Activated CD4-positive, alpha-beta T cell treated with anti-CD3 and anti-CD28 coated beads, Interleukin-2, amount 10 ng/mL, durations not matched to agents 7 days and 5 days (primary cell): ENCODE measurements around the gene SIRPA. TPM values are rescaled to one million over a fixed set of nuclear protein-coding genes. Genes with fewer than 3 reads are reported as not detected.

Experiments used
- CTCF ChIA-PET: fragments of 350-600 bp; sonication (Branson Sonifier 250); formaldehyde crosslinking; loops from one replicate; lab custom pipeline; 2021; ENCODE audit warnings: antibody characterized with exemption; lab: Charles Lee
- POLR2A ChIA-PET: fragments of 350-600 bp; sonication (Branson Sonifier 250); formaldehyde crosslinking; loops from one replicate; lab custom pipeline; 2021; ENCODE audit warnings: antibody characterized with exemption; lab: Charles Lee
- DNase-seq: peaks from one replicate; pipeline ENCODE4 v3.0.0-alpha.2; 2020
- H3K27ac Mint-ChIP-seq: one replicate; pipeline ENCODE4 v1.8.0; 2021; ENCODE audit warnings: mild to moderate bottlenecking, moderate library complexity, mixed read lengths
- H3K27me3 Mint-ChIP-seq: one replicate; pipeline ENCODE4 v1.8.0; 2021; ENCODE audit warnings: mixed read lengths
- H3K36me3 Mint-ChIP-seq: one replicate; pipeline ENCODE4 v1.8.0; 2021; ENCODE audit warnings: low read depth, mixed read lengths
- H3K4me1 Mint-ChIP-seq: one replicate; pipeline ENCODE4 v1.8.0; 2021; ENCODE audit warnings: mixed read lengths
- H3K4me3 Mint-ChIP-seq: one replicate; pipeline ENCODE4 v1.8.0; 2021; ENCODE audit warnings: mild to moderate bottlenecking, moderate library complexity, mixed read lengths
- H3K9me3 Mint-ChIP-seq: one replicate; pipeline ENCODE4 v1.8.0; 2021; ENCODE audit warnings: mixed read lengths
- total RNA-seq, 2 experiments: library from RNA; stranded (reverse); gene quantifications; one replicate each; pipeline ENCODE4 v1.2.3, GENCODE V29; 2021

Gene SIRPA
- total RNA-seq, 2 experiments from 2014 or later, result not detected

DNA sequence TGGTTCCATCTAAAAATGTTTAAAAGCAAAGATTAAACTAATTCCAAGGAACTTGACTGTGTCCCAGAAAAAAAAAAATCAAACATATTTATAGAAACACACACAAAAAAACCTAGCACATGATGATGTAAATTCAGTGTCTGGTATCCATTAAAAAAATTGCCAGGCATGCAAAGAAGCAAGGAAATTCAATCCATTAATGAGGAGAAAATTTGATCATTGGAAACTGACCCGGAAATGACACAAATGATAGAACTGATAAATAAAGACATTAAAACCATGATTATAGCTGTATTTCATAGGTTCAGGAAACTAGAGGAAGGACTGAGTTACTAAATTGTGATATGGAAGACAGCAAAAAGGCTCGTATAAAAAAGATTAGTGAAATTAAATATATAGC is 63.9 kb downstream of the SIRPA start:
- ChIA-PET POLR2A (no interaction called here), CTCF (no interaction called here)
- no peak for DNase-seq

DNA sequence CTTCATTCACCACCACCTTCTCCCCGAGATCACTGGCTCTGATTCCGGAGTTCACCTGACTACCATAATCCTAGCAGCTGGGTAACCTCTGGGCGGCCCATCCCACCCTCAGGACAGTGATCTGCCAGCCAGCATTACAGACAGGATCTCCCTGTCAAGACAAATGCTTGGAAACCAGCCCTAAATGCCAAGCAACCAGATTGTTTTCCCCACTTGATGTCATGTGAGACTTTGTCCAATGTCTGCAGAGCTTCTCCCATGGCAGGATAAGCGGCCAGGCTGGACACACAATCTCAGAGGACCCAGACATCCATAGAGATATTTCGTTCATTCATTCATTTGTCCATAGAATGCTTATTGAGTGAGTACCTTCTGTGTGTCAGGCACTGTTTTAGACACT is 66.2 kb downstream of the SIRPA start:
- ChIA-PET CTCF (no interaction called here), POLR2A (no interaction called here)
- Mint-ChIP-seq H3K9me3 (no peaks in the 10 kb centered on the region), H3K36me3 (no peaks in the 10 kb centered on the region), H3K27ac (no peak overlapping the region), H3K27me3 (peaks cover 16% of the 10 kb centered on the region), H3K4me1 (peaks cover 8% of the 10 kb centered on the region), H3K4me3 (no peak overlapping the region)
- DNase-seq, result no peak

More for the DNA sequence above, 63.9 kb downstream of the SIRPA start:
- Mint-ChIP-seq H3K27ac (no peak overlapping the region), H3K9me3 (no peaks in the 10 kb centered on the region), H3K36me3 (no peaks in the 10 kb centered on the region), H3K27me3 (peaks cover 17% of the 10 kb centered on the region), H3K4me1 (no peaks in the 10 kb centered on the region), H3K4me3 (no peak overlapping the region)

DNA sequence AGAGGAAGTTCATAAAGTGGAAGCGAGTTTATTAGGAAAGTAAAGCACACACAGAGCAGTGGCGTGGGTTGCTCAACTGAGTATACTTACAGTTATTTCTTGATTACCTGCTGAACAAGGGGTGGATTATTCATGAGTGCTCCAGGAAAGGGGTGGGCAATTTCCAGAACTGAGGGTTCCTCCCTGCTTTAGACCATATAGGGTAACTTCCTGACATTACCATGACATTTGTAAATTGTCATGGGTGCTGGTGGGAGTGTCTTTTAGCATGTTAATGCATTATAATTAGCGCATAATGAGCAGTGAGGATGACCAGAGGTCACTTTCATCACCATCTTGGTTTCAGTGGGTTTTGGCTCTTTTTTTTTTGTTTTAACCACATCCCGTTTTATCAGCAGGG is 68.9 kb downstream of the SIRPA start:
- Mint-ChIP-seq H3K4me1 (peaks cover 8% of the 10 kb centered on the region), H3K27me3 (peaks cover 19% of the 10 kb centered on the region), H3K27ac (no peak overlapping the region), H3K4me3 (no peak overlapping the region), H3K9me3 (no peaks in the 10 kb centered on the region), H3K36me3 (no peaks in the 10 kb centered on the region)
- ChIA-PET POLR2A (no interaction called here), CTCF (no interaction called here)
- no peak for DNase-seq

DNA sequence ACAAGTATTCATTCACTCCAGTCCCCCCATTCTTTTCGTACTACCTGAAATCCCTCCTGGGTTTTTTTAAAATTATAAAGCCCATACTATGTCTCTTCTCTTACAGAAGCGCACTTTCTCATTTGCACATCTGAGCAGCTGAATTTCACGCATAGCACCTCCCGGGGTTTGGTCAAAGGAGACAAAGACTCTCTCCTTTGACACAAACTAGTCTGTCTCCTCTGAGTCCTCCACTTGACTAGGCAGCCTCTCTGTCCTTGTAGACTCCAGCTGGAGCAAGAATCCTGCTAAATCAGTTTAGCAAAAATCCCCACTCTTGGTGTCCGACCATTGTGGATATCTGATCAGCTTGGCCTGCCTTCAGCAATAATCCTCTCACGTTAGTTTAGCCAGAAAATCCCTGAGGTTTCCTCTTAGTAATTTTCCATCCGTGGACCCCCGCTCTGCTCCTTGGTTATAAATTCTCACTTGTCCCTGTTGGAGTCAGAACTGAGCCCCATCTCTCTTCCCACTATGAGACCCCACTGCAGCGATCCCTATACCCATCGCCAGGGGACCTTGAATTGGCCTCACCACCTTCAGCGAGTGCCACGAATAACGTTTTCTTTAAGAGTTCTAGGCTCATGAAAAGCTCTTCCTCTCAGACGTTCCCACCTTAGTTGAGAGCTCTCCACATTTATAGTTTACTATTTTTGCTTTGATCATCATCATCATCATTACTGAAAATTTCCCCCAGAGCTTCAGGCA is 69.6 kb downstream of the SIRPA start:
- POLR2A ChIA-PET, result no interaction called here
- H3K4me3 Mint-ChIP-seq, result peak overlapping the region; percentile 8
- H3K27ac Mint-ChIP-seq, result no peak overlapping the region
- no peaks in the 10 kb centered on the region for H3K36me3 Mint-ChIP-seq
- H3K27me3 Mint-ChIP-seq, result peaks cover 18% of the 10 kb centered on the region
- CTCF ChIA-PET, result interaction anchor here (0.6 to 1.2 kb wide), 3 partner anchors 30 to 534 kb away, joined by 3 to 6 read pairs (median 3); no protein-coding TSS in a partner anchor
- H3K4me1 Mint-ChIP-seq, result peaks cover 8% of the 10 kb centered on the region
- no peak for DNase-seq
- no peaks in the 10 kb centered on the region for H3K9me3 Mint-ChIP-seq

DNA sequence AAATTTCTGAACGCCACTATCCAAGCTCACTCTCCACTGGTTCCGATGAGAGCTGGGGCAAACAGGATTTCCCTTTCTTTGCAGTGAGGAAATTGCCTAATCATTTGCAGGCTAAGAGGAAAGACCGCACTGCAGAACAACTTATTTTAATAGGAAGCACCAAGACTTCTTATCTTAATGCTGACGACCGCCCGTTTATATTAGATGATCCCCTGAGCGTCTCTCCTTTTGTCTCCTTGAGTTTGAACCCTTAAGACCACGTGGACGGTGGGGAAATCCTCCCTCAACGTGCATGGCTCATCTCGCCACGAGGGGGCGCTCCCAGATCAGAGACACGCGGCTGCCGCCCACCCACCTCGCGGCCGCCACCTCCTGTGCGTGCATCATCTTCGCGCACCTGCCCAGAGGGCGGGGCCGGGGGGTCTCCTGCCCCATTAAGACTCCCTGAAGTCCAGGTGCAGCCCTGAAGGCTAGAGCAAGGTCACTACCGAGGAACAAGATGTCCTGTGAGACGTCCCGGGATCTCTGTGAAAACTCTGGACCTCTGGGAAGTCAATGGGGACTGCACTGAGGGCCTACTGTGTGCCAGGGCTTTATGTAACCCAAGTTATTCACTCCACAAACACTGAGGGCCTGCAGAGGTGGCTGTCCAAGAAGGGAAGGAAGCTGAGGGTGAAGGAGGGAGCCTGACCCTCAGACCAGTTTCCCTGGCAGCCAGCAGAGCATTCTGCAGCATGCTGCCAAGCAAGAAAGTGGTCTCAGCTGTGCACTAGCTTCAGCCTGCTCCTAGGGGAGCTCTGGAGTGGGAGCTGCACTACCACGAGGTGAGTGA is 70.5 kb downstream of the SIRPA start:
- Mint-ChIP-seq H3K9me3 (no peaks in the 10 kb centered on the region), H3K36me3 (no peaks in the 10 kb centered on the region), H3K4me1 (peaks cover 8% of the 10 kb centered on the region), H3K4me3 (peak overlapping the region; percentile 8), H3K27ac (no peak overlapping the region), H3K27me3 (peaks cover 18% of the 10 kb centered on the region)
- ChIA-PET POLR2A (no interaction called here), CTCF (interaction anchor here (0.6 to 1.2 kb wide), 3 partner anchors 31 to 533 kb away, joined by 3 to 6 read pairs (median 3); no protein-coding TSS in a partner anchor)
- peak; percentile 71 for DNase-seq

DNA sequence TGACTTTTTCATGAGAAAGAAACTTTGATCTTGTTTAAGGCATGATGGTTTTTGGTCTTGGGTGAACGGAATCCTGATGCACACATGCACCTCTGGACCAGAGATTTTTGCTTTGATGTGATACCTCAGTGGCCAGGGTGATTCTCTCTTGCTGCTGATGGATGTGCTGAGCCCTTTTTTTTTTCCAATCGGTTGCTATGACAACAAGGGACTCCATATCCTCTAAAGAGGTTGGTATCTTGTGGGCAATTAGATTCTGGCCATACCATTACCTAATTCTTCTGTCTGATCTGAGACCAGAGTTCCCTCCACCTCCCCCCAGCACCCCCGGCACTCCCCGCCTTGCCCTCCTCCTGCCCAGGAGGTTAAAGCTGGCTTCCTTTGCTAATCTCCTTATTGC is 73.8 kb downstream of the SIRPA start:
- H3K9me3 Mint-ChIP-seq, result no peaks in the 10 kb centered on the region
- DNase-seq, result no peak
- H3K4me3 Mint-ChIP-seq, result no peak overlapping the region
- ChIA-PET POLR2A (no interaction called here), CTCF (no interaction called here)
- peaks cover 8% of the 10 kb centered on the region for H3K4me1 Mint-ChIP-seq
- H3K36me3 Mint-ChIP-seq, result no peaks in the 10 kb centered on the region
- H3K27me3 Mint-ChIP-seq, result peaks cover 7% of the 10 kb centered on the region
- no peak overlapping the region for H3K27ac Mint-ChIP-seq

DNA sequence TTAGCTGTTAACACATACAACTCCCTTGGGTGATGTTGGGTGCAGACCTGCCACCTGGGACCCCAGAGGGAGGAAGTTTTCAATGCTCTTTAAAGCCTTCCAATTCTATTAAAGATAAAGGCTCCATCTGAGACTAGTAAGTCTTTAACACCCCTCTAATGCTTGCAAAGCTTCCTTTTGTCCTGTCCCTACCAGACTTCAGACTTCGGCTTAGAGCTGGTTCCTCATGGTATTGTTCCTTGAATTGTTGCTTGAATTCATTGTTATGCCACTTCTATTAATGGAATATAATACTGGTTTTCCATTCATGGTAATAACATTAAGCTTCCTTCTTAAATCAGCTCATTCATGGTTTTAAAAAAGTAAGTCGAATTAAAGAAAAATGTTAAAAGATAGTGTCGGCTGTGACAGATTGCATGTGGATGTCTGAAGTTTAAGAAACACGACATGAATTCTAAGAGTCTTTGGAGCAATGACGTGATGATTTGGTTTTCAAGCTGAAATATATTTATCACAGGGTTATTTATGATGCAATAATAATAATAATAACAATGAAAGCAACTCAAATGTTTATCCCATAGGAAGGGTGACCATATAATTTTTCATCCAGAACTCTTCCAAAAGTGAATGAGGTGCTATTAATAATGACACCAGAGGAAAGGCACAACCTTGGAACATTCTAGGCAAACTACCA is 76.8 kb downstream of the SIRPA start:
- H3K27ac Mint-ChIP-seq, result no peak overlapping the region
- no peak for DNase-seq
- peaks cover 5% of the 10 kb centered on the region for H3K27me3 Mint-ChIP-seq
- ChIA-PET CTCF (no interaction called here), POLR2A (no interaction called here)
- H3K4me1 Mint-ChIP-seq, result no peaks in the 10 kb centered on the region
- H3K4me3 Mint-ChIP-seq, result no peak overlapping the region
- H3K9me3 Mint-ChIP-seq, result no peaks in the 10 kb centered on the region
- no peaks in the 10 kb centered on the region for H3K36me3 Mint-ChIP-seq

DNA sequence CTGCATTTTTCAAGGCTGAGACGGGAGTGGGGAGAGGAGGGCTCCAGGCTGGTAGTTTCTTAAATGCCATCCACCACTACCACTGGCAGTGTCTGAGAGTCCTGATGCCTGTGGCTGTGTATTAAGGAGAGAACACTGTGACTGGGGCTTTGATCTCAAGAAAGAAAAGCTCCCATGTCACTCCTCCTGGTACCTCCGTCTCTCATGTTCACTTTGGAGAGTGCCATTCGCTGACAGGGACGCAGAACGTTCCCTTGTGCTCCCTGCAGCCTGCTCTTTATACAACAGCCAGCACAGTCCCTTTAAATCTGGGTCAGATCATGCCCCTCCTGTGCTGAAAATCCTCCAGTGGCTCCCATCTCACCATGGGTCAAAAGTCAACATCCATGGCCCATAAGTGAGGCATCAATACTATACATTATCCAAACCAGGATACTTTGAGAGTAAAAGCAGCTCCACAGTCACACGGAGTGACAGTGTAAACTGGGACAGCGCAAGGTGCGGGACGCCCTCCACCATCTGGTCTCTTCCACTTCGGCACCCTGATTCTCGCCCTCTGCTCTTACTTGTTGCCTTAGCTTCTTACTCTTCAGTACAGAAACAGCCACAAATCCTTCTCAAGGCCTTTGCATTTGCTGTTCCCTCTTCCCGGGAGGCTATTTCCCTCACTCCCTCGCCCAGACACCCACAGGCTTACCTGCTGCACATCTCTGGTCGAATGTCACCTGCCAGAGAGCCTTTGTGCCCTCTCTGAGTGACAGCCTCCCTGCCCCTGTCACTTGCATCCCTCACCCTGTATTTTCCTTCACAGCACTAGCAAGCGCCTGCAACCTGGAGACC is 78.6 kb downstream of the SIRPA start:
- Mint-ChIP-seq H3K27ac (no peak overlapping the region), H3K27me3 (peaks cover 17% of the 10 kb centered on the region), H3K4me3 (no peak overlapping the region), H3K4me1 (no peaks in the 10 kb centered on the region), H3K36me3 (no peaks in the 10 kb centered on the region), H3K9me3 (no peaks in the 10 kb centered on the region)
- no peak for DNase-seq
- ChIA-PET POLR2A (no interaction called here), CTCF (no interaction called here)

DNA sequence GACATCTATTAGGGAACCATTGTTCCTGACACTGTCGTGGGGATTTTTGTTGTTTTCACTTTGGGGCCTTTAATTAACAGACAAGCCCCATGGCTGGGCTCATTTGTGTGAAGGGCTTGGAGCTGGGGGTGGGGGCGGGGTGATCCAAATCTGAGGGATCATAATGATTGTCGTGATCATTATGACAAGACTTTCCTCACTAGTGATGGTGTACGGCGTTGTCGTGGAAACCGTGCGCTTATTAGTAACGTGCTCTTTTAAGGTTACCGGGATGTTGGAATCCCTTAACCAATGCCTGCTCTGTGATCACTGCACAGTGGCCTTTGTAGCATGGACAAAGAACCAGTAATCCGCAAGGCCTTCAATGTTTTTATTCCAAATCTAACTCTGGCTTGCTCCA is 80.1 kb downstream of the SIRPA start:
- Mint-ChIP-seq H3K9me3 (no peaks in the 10 kb centered on the region), H3K27me3 (peaks cover 17% of the 10 kb centered on the region), H3K27ac (no peak overlapping the region), H3K4me1 (no peaks in the 10 kb centered on the region), H3K4me3 (no peak overlapping the region), H3K36me3 (no peaks in the 10 kb centered on the region)
- ChIA-PET CTCF (no interaction called here), POLR2A (no interaction called here)
- no peak for DNase-seq

DNA sequence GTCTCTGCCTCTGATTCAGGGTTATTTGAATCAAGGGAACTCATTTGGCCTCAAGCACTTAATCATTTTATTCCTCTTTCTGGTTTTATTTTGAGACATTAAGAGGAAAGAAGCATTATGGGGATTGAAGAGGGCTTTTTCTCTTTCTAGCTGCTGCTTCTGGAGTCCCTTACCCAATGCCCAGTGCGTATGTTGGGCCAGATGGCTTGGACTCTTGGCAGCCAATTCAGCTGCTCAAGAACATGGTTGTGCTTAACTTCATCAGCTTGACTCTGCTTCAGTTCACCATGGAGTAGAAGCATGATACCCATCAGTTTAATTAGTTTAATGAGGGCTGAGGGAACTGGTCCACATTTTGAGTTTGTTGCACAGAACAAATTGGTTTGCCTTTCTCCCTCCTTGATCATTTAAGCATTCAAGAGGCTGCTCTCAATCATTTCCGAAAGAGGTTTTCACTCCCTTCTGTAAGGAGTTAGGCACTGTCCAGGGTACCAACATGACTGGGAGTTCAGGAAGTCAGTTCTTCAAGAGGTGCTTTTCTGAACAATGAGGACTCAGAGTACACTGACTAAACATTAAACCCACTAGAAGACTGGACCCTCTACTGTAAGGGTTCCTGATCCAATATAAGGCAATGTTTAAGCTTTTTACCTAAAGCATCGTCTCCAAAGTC is 84.0 kb downstream of the SIRPA start:
- no peaks in the 10 kb centered on the region for H3K4me1 Mint-ChIP-seq
- ChIA-PET CTCF (no interaction called here), POLR2A (no interaction called here)
- no peak overlapping the region for H3K27ac Mint-ChIP-seq
- H3K4me3 Mint-ChIP-seq, result no peak overlapping the region
- H3K27me3 Mint-ChIP-seq, result peaks cover 21% of the 10 kb centered on the region
- no peak for DNase-seq
- H3K36me3 Mint-ChIP-seq, result no peaks in the 10 kb centered on the region
- H3K9me3 Mint-ChIP-seq, result no peaks in the 10 kb centered on the region

DNA sequence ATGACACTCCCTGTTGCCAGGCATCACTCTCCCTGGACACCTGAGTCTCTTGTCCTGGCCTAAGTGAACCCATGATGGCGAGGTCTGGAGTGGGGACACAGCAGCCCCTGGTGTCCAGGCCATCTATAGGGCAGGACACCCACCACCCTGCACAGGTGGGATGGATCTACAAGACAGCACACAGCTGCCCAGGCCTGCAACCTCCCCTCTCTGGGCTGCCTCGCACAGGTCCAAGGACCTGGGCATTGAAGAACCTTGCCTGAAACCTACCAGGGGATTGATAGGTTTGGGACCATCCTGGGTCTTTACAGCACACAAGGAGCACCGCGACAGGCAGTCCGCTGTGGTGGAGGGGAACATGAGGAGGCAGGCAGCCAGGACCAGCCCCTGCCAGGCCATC is 87.5 kb downstream of the SIRPA start:
- Mint-ChIP-seq H3K4me3 (no peak overlapping the region), H3K27ac (no peak overlapping the region), H3K36me3 (no peaks in the 10 kb centered on the region), H3K4me1 (no peaks in the 10 kb centered on the region), H3K27me3 (peaks cover 15% of the 10 kb centered on the region), H3K9me3 (no peaks in the 10 kb centered on the region)
- CTCF ChIA-PET, result no interaction called here
- POLR2A ChIA-PET, result no interaction called here
- no peak for DNase-seq

DNA sequence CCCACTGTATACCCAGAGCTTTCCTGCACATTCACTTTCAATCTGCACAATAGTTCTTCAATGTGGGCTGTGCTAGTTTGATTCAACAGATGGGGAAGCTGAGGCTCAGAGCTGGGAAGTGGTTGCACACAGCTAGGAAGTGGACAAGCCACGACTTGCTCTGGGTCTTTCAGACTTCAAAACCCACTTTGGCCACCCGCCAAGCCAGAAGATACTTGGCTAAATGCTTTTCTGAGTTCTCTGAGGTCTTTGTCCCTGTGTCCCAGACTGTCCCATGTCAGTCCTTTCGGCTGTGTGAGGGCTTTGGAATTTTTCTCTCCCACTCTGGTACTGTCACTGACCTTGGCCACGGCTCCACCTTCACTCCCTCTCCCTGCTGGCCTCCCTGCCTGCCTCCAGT is 88.1 kb downstream of the SIRPA start:
- Mint-ChIP-seq H3K4me3 (no peak overlapping the region), H3K36me3 (no peaks in the 10 kb centered on the region), H3K4me1 (no peaks in the 10 kb centered on the region), H3K27me3 (peaks cover 11% of the 10 kb centered on the region), H3K9me3 (no peaks in the 10 kb centered on the region), H3K27ac (no peak overlapping the region)
- POLR2A ChIA-PET, result no interaction called here
- CTCF ChIA-PET, result interaction anchor here (1.0 kb wide), 1 partner anchor 179 kb away, joined by 3 read pairs; no protein-coding TSS in a partner anchor
- DNase-seq, result no peak
